Measurements from ENCODE around the gene IGFN1.

IGFN1 gene

GRCh38 chr1:201268604-201269151 lies 78.1 kb downstream of the IGFN1 start:
- DNase-seq: no peak

DNA sequence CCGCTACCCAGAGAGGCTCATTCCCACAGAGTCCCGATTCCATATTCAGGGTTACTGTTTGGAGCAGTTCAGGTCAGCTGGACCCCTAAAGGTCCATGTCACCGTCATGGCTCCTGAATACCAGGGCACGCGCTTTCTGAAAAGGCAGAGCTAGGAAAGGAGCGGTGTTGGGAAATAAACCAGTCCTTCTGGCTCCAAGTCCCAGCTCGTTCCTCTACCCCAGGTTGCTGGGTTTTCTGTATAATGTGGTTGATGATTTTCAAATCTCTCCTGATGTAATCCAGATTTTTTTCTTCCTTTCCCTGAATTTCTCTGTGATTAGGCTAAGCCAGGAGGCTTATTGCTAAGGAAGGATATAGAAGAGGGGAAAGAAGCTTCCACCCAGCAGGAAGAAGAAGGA lies 78.7 kb downstream of the IGFN1 start:
- no peak for DNase-seq

GRCh38 chr1:201269900-201270410 lies 79.3 kb downstream of the IGFN1 start:
- DNase-seq: no peak

DNA sequence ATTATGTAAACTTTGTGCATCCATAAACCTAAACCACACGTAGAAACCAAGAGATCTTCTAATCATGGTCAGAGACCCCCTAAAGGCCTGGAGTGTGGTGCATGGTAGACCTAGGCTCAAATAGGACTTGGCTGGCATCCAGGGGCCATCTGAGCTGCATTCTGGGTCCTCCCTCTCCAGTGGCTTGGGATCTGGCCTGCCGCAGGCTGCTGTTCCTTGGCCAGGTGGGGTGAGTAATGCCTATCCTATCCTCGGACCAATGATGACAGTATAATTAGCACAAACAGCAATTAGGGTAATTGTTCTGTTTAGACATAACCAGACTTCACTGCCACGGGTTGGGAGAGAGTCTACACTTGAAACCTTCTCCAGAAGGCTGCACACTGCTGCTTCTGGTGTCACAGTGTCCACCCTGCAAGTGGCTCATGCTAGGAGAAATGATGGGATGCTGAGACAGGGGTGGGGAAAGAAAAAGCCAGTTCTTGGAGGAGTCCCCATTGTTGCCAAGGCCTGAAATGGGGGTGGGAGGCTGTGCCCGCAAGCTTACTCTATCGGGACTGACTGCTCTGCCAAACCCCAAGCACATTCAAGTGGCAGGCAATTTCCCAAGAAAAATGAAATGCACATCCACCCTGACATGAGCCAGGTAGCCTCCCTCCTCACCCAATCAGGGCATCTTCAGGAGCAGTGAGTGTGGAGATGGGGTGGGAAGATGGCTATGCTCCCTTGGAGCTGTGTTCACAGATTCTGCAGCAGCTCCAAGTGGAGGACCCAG lies 80.2 kb downstream of the IGFN1 start:
- peak; percentile 77 for DNase-seq

GRCh38 chr1:201272799-201273198 lies 82.2 kb downstream of the IGFN1 start:
- no peak for DNase-seq

- no peak for DNase-seq
These were observed 84.1 kb downstream of the IGFN1 start for GRCh38 chr1:201274616-201275252.

DNA sequence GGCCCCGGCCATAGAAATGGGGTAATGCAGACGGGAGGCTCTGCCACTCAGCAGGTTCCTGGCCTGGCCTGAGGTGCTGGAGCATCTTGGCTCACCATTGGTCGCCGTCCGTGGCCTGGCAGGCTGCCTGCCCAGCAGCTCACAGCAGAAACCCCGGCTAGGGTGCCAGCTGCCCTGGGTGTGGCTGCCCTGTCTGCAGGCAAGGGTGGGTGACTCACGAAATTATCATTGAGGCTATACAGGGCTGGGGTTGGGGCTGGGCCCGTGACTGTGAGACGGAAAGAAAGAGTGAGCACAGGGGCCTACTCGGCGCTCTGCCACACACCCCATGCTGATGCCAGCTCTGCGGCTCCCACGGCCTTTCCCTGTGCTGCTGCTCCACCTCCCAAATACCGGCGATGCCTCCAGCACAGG lies 84.6 kb downstream of the IGFN1 start:
- DNase-seq: no peak

DNA sequence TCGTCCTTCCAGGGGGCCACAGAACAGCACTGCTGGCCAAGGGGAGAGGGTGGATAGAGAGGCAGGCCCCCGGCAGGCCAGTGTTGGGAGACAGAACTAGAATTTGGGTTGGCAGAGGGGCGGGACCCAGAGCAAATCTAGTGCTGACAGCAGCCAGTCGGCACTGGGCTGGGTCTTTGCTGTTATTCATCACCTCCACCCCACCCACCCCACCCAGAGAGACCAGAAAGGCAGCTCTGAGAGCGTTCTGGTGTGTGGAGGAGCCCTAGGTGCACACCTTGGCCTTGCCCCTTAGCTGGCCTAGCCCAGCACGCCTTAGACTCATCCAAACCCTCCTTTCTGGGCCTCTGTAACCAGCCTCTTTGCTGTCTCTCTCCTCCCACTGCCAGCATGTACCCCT lies 86.3 kb downstream of the IGFN1 start:
- no peak for DNase-seq

DNA sequence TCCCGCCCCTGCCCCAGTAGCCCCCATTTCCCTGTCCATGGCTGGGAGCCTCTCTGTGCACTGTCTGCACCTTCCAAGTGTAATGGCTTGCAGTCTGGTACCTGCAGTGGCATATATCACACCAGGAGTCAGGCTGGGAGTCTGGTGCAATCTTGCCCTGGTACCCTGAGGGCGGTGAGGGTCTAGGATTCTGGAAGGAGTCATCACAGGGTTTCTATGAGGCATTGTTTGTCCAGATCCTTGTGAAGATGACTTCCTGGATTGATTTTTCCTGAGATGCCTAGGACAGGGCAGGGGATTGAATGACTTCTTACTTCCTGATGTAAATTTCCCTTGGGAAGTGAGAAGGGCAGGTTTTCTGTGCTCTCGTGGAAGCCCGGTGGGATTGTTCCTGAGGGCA lies 86.8 kb downstream of the IGFN1 start:
- DNase-seq: no peak

All from NCI-H146 (cell line).